Measurements from ENCODE around the gene F10.

F10 gene

GRCh38 chr13:113190181-113190580 lies 67.6 kb downstream of the F10 start:
- DNase-seq (ENCODE audit: low read depth, low spot score), result no peak

GRCh38 chr13:113192279-113192678 lies 69.7 kb downstream of the F10 start:
- DNase-seq (ENCODE audit: low read depth, low spot score), result no peak

- no peak for DNase-seq (ENCODE audit: low read depth, low spot score)
Measured at GRCh38 chr13:113192902-113193301, 70.3 kb downstream of the F10 start.

- DNase-seq (ENCODE audit: low read depth, low spot score), result no peak
Measured at GRCh38 chr13:113195360-113195759, 72.8 kb downstream of the F10 start.

- no peak for DNase-seq (ENCODE audit: low read depth, low spot score)
Measured at GRCh38 chr13:113196970-113197737, 74.6 kb downstream of the F10 start.

Data from brain pericyte (primary cell).